A375 (cell line): Measurements from ENCODE around the gene GNAO1. TPM values are rescaled to one million over a fixed set of nuclear protein-coding genes. Genes with fewer than 3 reads are reported as not detected.

ENCODE experiments used
- small RNA-seq: library from RNA; depleted of rRNA; stranded (forward); fragments of <200 nt; gene quantifications from one replicate; pipeline ENCODE3, GENCODE V24; 2014
- total RNA-seq: library from RNA; depleted of rRNA; stranded (reverse); fragments of >200 nt; shearing (Covaris generic); gene quantifications from 2 replicates; pipeline ENCODE4 v1.2.3, GENCODE V29; 2014; rRNA removed

The GNAO1 gene
- total RNA-seq, result 1.8 and 6.1 TPM in 2 replicates

GRCh38 chr16:56191156-56191815 is at the start of gene GNAO1:
Gene GNAO1, plus strand, starts transcription at chr16:56191489. Its CDS starts 747 bp downstream, at chr16:56192236.

Small RNA genes lying within 50 kb of the gene (small RNA-seq; reads per million reads assigned to genes)
- not detected for gene MIR3935

Other genes with a start within 250 kb of the GNAO1 start
- 113 and 124 TPM in 2 replicates for gene AMFR, start 234.1 kb downstream of the GNAO1 start, total RNA-seq